ENCODE data around the gene DCLRE1B.

Gene DCLRE1B

GRCh38 chr1:113887402-113888175 is 17.5 kb upstream of the DCLRE1B start, which contains the start of gene BCL2L15:
Gene BCL2L15 (minus strand): TSS chr1:113887581. CDS start chr1:113887375, 206 bp downstream.
- no peak for DNase-seq

- no peak for DNase-seq
These were observed 14.3 kb upstream of the DCLRE1B start for GRCh38 chr1:113890816-113891215.

GRCh38 chr1:113891631-113892220 is 13.4 kb upstream of the DCLRE1B start:
- DNase-seq: no peak

- no peak for DNase-seq
These were observed 11.9 kb upstream of the DCLRE1B start for GRCh38 chr1:113893267-113893666.

GRCh38 chr1:113895098-113895497 is 10.0 kb upstream of the DCLRE1B start:
- no peak for DNase-seq

GRCh38 chr1:113895961-113896360 is 9.2 kb upstream of the DCLRE1B start:
- DNase-seq: no peak

- no peak for DNase-seq
These were observed 6.8 kb upstream of the DCLRE1B start for GRCh38 chr1:113898241-113898814.

GRCh38 chr1:113899111-113899510 is 6.0 kb upstream of the DCLRE1B start:
- DNase-seq: no peak

GRCh38 chr1:113901191-113901590 is 3.9 kb upstream of the DCLRE1B start:
- DNase-seq: no peak

- DNase-seq: no peak
These were observed 1.4 kb upstream of the DCLRE1B start for GRCh38 chr1:113903501-113904292.

GRCh38 chr1:113904293-113904673 is 843 bp upstream of the DCLRE1B start:
- DNase-seq: peak; percentile 67

- peak; percentile 9 for DNase-seq
These were observed 322 bp downstream of the DCLRE1B start for GRCh38 chr1:113905435-113905861.

GRCh38 chr1:113912594-113913311 is 7.6 kb downstream of the DCLRE1B start:
- no peak for DNase-seq

GRCh38 chr1:113913312-113913668 is 8.2 kb downstream of the DCLRE1B start:
- no peak for DNase-seq

GRCh38 chr1:113913887-113914664 is 8.9 kb downstream of the DCLRE1B start:
- DNase-seq: no peak

- no peak for DNase-seq
These were observed 11.8 kb downstream of the DCLRE1B start for GRCh38 chr1:113916974-113917373.

- no peak for DNase-seq
These were observed 12.4 kb downstream of the DCLRE1B start for GRCh38 chr1:113917400-113918082.

- no peak for DNase-seq
These were observed 13.1 kb downstream of the DCLRE1B start for GRCh38 chr1:113918243-113918642.

- no peak for DNase-seq
These were observed 17.8 kb downstream of the DCLRE1B start for GRCh38 chr1:113922957-113923356.

- DNase-seq: no peak
These were observed 19.3 kb downstream of the DCLRE1B start for GRCh38 chr1:113924473-113924872.

Measured in KG1 (cell line).